SHP77 treated with DMSO at 0.1 percent for 48 hours (cell line): Measurements from ENCODE around the gene LRRC7.

ENCODE experiments used
- DNase-seq: peaks from one replicate; lab custom pipeline; 2025; lab: John Stamatoyannopoulos, UW

LRRC7 gene

GRCh38 chr1:69776555-69776954 is 208.8 kb downstream of the LRRC7 start:
- no peak for DNase-seq

GRCh38 chr1:69777423-69777822 is 209.7 kb downstream of the LRRC7 start:
- no peak for DNase-seq

- DNase-seq: no peak
Observed at GRCh38 chr1:69777971-69778370, 210.2 kb downstream of the LRRC7 start.

- DNase-seq: no peak
Observed at GRCh38 chr1:69787151-69787550, 219.4 kb downstream of the LRRC7 start.

GRCh38 chr1:69791311-69791710 is 223.6 kb downstream of the LRRC7 start:
- no peak for DNase-seq

- DNase-seq: no peak
Observed at GRCh38 chr1:69794831-69795230, 227.1 kb downstream of the LRRC7 start.

- no peak for DNase-seq
Observed at GRCh38 chr1:69814926-69815325, 247.2 kb downstream of the LRRC7 start.

- DNase-seq: no peak
Observed at GRCh38 chr1:69824932-69825331, 257.2 kb downstream of the LRRC7 start.

GRCh38 chr1:69827732-69828131 is 260.0 kb downstream of the LRRC7 start:
- DNase-seq: no peak

- no peak for DNase-seq
Observed at GRCh38 chr1:69833536-69833935, 265.8 kb downstream of the LRRC7 start.

- no peak for DNase-seq
Observed at GRCh38 chr1:69834336-69834735, 266.6 kb downstream of the LRRC7 start.

- no peak for DNase-seq
Observed at GRCh38 chr1:69835955-69836354, 268.2 kb downstream of the LRRC7 start.

- DNase-seq: no peak
Observed at GRCh38 chr1:69836971-69837636, 269.4 kb downstream of the LRRC7 start.

- DNase-seq: no peak
Observed at GRCh38 chr1:69842326-69842725, 274.6 kb downstream of the LRRC7 start.

GRCh38 chr1:69845655-69846054 is 277.9 kb downstream of the LRRC7 start:
- no peak for DNase-seq

- DNase-seq: no peak
Observed at GRCh38 chr1:69846267-69846666, 278.5 kb downstream of the LRRC7 start.

- no peak for DNase-seq
Observed at GRCh38 chr1:69847670-69848069, 279.9 kb downstream of the LRRC7 start.

GRCh38 chr1:69852151-69852550 is 284.4 kb downstream of the LRRC7 start:
- DNase-seq: no peak

GRCh38 chr1:69852706-69853105 is 285.0 kb downstream of the LRRC7 start:
- no peak for DNase-seq

GRCh38 chr1:69858534-69858933 is 290.8 kb downstream of the LRRC7 start:
- DNase-seq: no peak

GRCh38 chr1:69861641-69862040 is 293.9 kb downstream of the LRRC7 start:
- DNase-seq: no peak

GRCh38 chr1:69862906-69863305 is 295.2 kb downstream of the LRRC7 start:
- no peak for DNase-seq

GRCh38 chr1:69863704-69864103 is 296.0 kb downstream of the LRRC7 start:
- no peak for DNase-seq

GRCh38 chr1:69871412-69871811 is 303.7 kb downstream of the LRRC7 start:
- no peak for DNase-seq
